ENCODE data around the gene LUZP1.

The LUZP1 gene

GRCh38 chr1:23074012-23074411 is 94.6 kb downstream of the LUZP1 start:
- TF ChIP-seq CTCF (IDR thresholded peaks at IDR 0.05; ENCODE audit: insufficient read depth, low read length, poor library complexity, severe bottlenecking) = no peak

GRCh38 chr1:23069675-23070074 is 99.0 kb downstream of the LUZP1 start:
- TF ChIP-seq CTCF (IDR thresholded peaks at IDR 0.05; ENCODE audit: insufficient read depth, low read length, poor library complexity, severe bottlenecking) = no peak
- peaks cover 15% of the 10 kb centered on the region for H3K36me3 ChIP-seq (ENCODE audit: control insufficient read depth, insufficient read depth, low read length)
- H3K27me3 ChIP-seq (replicated peaks; ENCODE audit: control insufficient read depth, insufficient read depth, low read length) = no peaks in the 10 kb centered on the region
- H3K4me3 ChIP-seq (replicated peaks; ENCODE audit: low read depth, low read length) = no peak overlapping the region
- DNase-seq (ENCODE audit: extremely low read depth, insufficient read length) = no peak

More at GRCh38 chr1:23074012-23074411, 94.6 kb downstream of the LUZP1 start:
- DNase-seq (ENCODE audit: extremely low read depth, insufficient read length) = no peak
- H3K4me3 ChIP-seq (replicated peaks; ENCODE audit: low read depth, low read length) = no peak overlapping the region
- no peaks in the 10 kb centered on the region for H3K27me3 ChIP-seq (replicated peaks; ENCODE audit: control insufficient read depth, insufficient read depth, low read length)
- H3K36me3 ChIP-seq (ENCODE audit: control insufficient read depth, insufficient read depth, low read length) = peaks cover 17% of the 10 kb centered on the region

- Histone ChIP-seq H3K4me3 (replicated peaks; ENCODE audit: low read depth, low read length) (no peak overlapping the region), H3K27me3 (replicated peaks; ENCODE audit: control insufficient read depth, insufficient read depth, low read length) (no peaks in the 10 kb centered on the region), H3K36me3 (ENCODE audit: control insufficient read depth, insufficient read depth, low read length) (peaks cover 15% of the 10 kb centered on the region)
- DNase-seq (ENCODE audit: extremely low read depth, insufficient read length) = no peak
- no peak for TF ChIP-seq CTCF (IDR thresholded peaks at IDR 0.05; ENCODE audit: insufficient read depth, low read length, poor library complexity, severe bottlenecking)
Observed at GRCh38 chr1:23069149-23069548, 99.5 kb downstream of the LUZP1 start.

GRCh38 chr1:23066075-23066474 is 102.6 kb downstream of the LUZP1 start:
- Histone ChIP-seq H3K36me3 (ENCODE audit: control insufficient read depth, insufficient read depth, low read length) (peaks cover 10% of the 10 kb centered on the region), H3K27me3 (replicated peaks; ENCODE audit: control insufficient read depth, insufficient read depth, low read length) (no peaks in the 10 kb centered on the region), H3K4me3 (replicated peaks; ENCODE audit: low read depth, low read length) (no peak overlapping the region)
- DNase-seq (ENCODE audit: extremely low read depth, insufficient read length) = no peak
- TF ChIP-seq CTCF (IDR thresholded peaks at IDR 0.05; ENCODE audit: insufficient read depth, low read length, poor library complexity, severe bottlenecking) = no peak

GRCh38 chr1:23065385-23065784 is 103.3 kb downstream of the LUZP1 start:
- DNase-seq (ENCODE audit: extremely low read depth, insufficient read length) = no peak
- TF ChIP-seq CTCF (IDR thresholded peaks at IDR 0.05; ENCODE audit: insufficient read depth, low read length, poor library complexity, severe bottlenecking) = no peak
- Histone ChIP-seq H3K4me3 (replicated peaks; ENCODE audit: low read depth, low read length) (no peak overlapping the region), H3K27me3 (replicated peaks; ENCODE audit: control insufficient read depth, insufficient read depth, low read length) (no peaks in the 10 kb centered on the region), H3K36me3 (ENCODE audit: control insufficient read depth, insufficient read depth, low read length) (peaks cover 10% of the 10 kb centered on the region)

GRCh38 chr1:23062271-23062670 is 106.4 kb downstream of the LUZP1 start:
- peaks cover 9% of the 10 kb centered on the region for H3K36me3 ChIP-seq (ENCODE audit: control insufficient read depth, insufficient read depth, low read length)
- no peaks in the 10 kb centered on the region for H3K27me3 ChIP-seq (replicated peaks; ENCODE audit: control insufficient read depth, insufficient read depth, low read length)
- DNase-seq (ENCODE audit: extremely low read depth, insufficient read length) = no peak
- H3K4me3 ChIP-seq (replicated peaks; ENCODE audit: low read depth, low read length) = no peak overlapping the region
- TF ChIP-seq CTCF (IDR thresholded peaks at IDR 0.05; ENCODE audit: insufficient read depth, low read length, poor library complexity, severe bottlenecking) = no peak
